CD14-positive monocyte (primary cell): ENCODE data around the gene APOL5. TPM values are rescaled to one million over a fixed set of nuclear protein-coding genes. Genes with fewer than 3 reads are reported as not detected.

ENCODE experiments used
- DNase-seq, 3 donors: peaks; one replicate each; pipeline ENCODE4 v3.0.0-alpha.2; 2011 to 2022
- H2AFZ ChIP-seq: 2 replicates; pipeline ENCODE4 v1.6.0; 2012; ENCODE audit warnings: mild to moderate bottlenecking, low read depth, low read length, inconsistent platforms; ENCODE audit not compliant: insufficient read depth, poor library complexity, severe bottlenecking
- H3K27ac ChIP-seq, 2 donors: 1 replicate in 1 of 2; 2 replicates in 1 of 2; pipeline ENCODE4 v1.5.1; 2012 to 2013; ENCODE audit warnings: low read length in 2 of 2, control low read depth in 1 of 2, inconsistent platforms in 1 of 2, low read depth in 1 of 2, mild to moderate bottlenecking in 1 of 2
- H3K27me3 ChIP-seq, 2 donors: one replicate each; pipeline versions ENCODE4 v1.6.0 to v1.6.1; 2011 to 2013; ENCODE audit warnings: low read length in 2 of 2; ENCODE audit not compliant: control insufficient read depth in 2 of 2, insufficient read depth in 2 of 2
- H3K36me3 ChIP-seq, 2 donors: replicated peaks in 1 of 2; 1 replicate in 1 of 2; 2 replicates in 1 of 2; pipeline versions ENCODE4 v1.5.1 to v1.6.1; 2012 to 2013; ENCODE audit warnings: low read length in 2 of 2, control low read depth in 1 of 2, inconsistent platforms in 1 of 2, mild to moderate bottlenecking in 1 of 2; ENCODE audit not compliant: insufficient read depth in 2 of 2, control insufficient read depth in 1 of 2
- H3K4me1 ChIP-seq, 2 donors: 1 replicate in 1 of 2; 2 replicates in 1 of 2; pipeline versions ENCODE4 v1.5.1 to v1.6.1; 2012 to 2013; ENCODE audit warnings: low read length in 2 of 2, control low read depth in 1 of 2, inconsistent platforms in 1 of 2, mild to moderate bottlenecking in 1 of 2, moderate library complexity in 1 of 2; ENCODE audit not compliant: insufficient read depth in 2 of 2, control insufficient read depth in 1 of 2
- H3K4me2 ChIP-seq: replicated peaks from 2 replicates; pipeline ENCODE3; 2012; ENCODE audit warnings: low read length, moderate library complexity, mild to moderate bottlenecking; ENCODE audit not compliant: poor library complexity, severe bottlenecking; ENCODE audit errors: extremely low read depth
- H3K4me3 ChIP-seq, 3 experiments: fragments of 200-600 bp in 1 of 3; sonication (generic) in 1 of 3; replicated peaks in 1 of 3; 1 replicate in 2 of 3; 2 replicates in 1 of 3; pipeline ENCODE4 v1.5.1; 2011 to 2013; ENCODE audit warnings: low read length in 3 of 3, mild to moderate bottlenecking in 3 of 3, control low read depth in 2 of 3, low read depth in 2 of 3, inconsistent platforms in 1 of 3, moderate library complexity in 1 of 3
- H3K79me2 ChIP-seq: 2 replicates; pipeline ENCODE4 v1.6.0; 2012; ENCODE audit warnings: mild to moderate bottlenecking, control low read depth, inconsistent platforms, low read length, moderate library complexity; ENCODE audit not compliant: insufficient read depth
- H3K9ac ChIP-seq: 2 replicates; pipeline ENCODE4 v1.6.0; 2017; ENCODE audit warnings: low read length, mild to moderate bottlenecking; ENCODE audit not compliant: insufficient read depth, poor library complexity, severe bottlenecking
- H3K9me3 ChIP-seq, 2 donors: replicated peaks in 1 of 2; 1 replicate in 1 of 2; 2 replicates in 1 of 2; pipeline versions ENCODE4 v1.5.1 to v1.6.1; 2012 to 2013; ENCODE audit warnings: low read length in 2 of 2, control low read depth in 1 of 2; ENCODE audit not compliant: control insufficient read depth in 1 of 2, insufficient read depth in 1 of 2
- H4K20me1 ChIP-seq: 2 replicates; pipeline ENCODE4 v1.6.0; 2012; ENCODE audit warnings: mild to moderate bottlenecking, low read length, control low read depth, moderate library complexity; ENCODE audit not compliant: insufficient read depth
- H3K27ac Mint-ChIP-seq, 7 donors: one replicate each; pipeline ENCODE4 v1.8.0; 2020; ENCODE audit warnings: mild to moderate bottlenecking in 7 of 7, mixed read lengths in 7 of 7, moderate library complexity in 6 of 7, inconsistent platforms in 2 of 7
- H3K27me3 Mint-ChIP-seq, 3 donors: one replicate each; pipeline ENCODE4 v1.8.0; 2021 to 2022; ENCODE audit warnings: low read depth in 3 of 3, mild to moderate bottlenecking in 3 of 3, mixed read lengths in 3 of 3, moderate library complexity in 3 of 3, inconsistent platforms in 1 of 3
- H3K36me3 Mint-ChIP-seq, 2 donors: one replicate each; pipeline ENCODE4 v1.8.0; 2020; ENCODE audit warnings: mixed read lengths in 2 of 2, inconsistent platforms in 1 of 2, mild to moderate bottlenecking in 1 of 2
- H3K4me1 Mint-ChIP-seq: one replicate; pipeline ENCODE4 v1.8.0; 2020; ENCODE audit warnings: mild to moderate bottlenecking, mixed read lengths
- H3K4me3 Mint-ChIP-seq, 2 donors: one replicate each; pipeline ENCODE4 v1.8.0; 2020; ENCODE audit warnings: mild to moderate bottlenecking in 2 of 2, mixed read lengths in 2 of 2, moderate library complexity in 1 of 2
- H3K9me3 Mint-ChIP-seq, 7 donors: one replicate each; pipeline ENCODE4 v1.8.0; 2020 to 2022; ENCODE audit warnings: mixed read lengths in 7 of 7, mild to moderate bottlenecking in 6 of 7, moderate library complexity in 6 of 7, inconsistent platforms in 2 of 7
- WGBS: methylation state at CpG from one replicate; pipeline ENCODE4 v1.1.5; 2013; ENCODE audit warnings: missing lambda C conversion rate; ENCODE audit not compliant: insufficient coverage; 5-methylcytosine and 5-hydroxymethylcytosine counted together
- intact Hi-C, 2 donors: fragments of 100-400 bp; cut with micrococcal nuclease; formaldehyde crosslinking; loops; one replicate each; pipeline versions ENCODE4 v1.15.0 to v1.15.1; 2023
- polyA plus RNA-seq, 3 donors: library from polyadenylated mRNA; depleted of rRNA in 1 of 3; unstranded in 2 of 3; stranded (reverse) in 1 of 3; fragments of 300-500 nt in 2 of 3; fragments of >200 nt in 1 of 3; fragmentation: Illumina TruSeq in 2 of 3; gene quantifications; 1 replicate in 2 of 3; 2 replicates in 1 of 3; pipeline ENCODE4 v1.2.3, GENCODE V29; 2012 to 2021
- TF ChIP-seq, protein P1 (sequence below): fragments of 200-600 bp; IDR thresholded peaks from one replicate; pipeline ENCODE4 v1.8.0; 2022; ENCODE audit warnings: antibody characterized with exemption, mild to moderate bottlenecking

Gene APOL5
- polyA plus RNA-seq, 3 donors = not detected

DNA sequence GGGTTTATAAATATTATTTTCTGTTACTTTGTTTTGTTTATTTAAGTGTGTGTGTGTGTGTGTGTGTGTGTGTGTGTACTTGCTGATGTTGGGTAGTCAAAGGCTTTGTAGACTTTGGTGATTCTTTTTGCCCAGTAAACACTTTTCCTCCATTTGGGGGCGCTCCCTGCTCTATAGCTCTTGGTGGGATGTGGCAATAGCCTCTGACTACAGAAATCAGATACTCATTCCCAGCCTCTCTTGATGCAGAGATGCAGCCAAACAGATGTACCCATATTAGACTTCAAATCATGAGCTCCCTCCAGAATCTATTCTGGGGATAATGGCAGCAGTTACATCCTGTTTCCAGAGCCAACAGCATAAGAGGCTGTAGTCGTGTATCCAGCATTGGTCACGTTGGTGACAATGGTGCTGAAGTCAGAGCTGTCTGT lies 33.4 kb upstream of the APOL5 start:
- no peak overlapping the region for H3K27ac Mint-ChIP-seq
- intact Hi-C loops = no loop called here
- Histone ChIP-seq H3K4me1 (no peaks in the 10 kb centered on the region), H3K9me3 (peaks cover 4 to 6% of the 10 kb centered on the region in 2 donors), H3K36me3 (no peaks in the 10 kb centered on the region), H4K20me1 (no peaks in the 10 kb centered on the region), H3K4me2 (no peak overlapping the region), H3K9ac (no peak overlapping the region), H3K27me3 (no peaks in the 10 kb centered on the region), H3K4me3 (no peak overlapping the region), H3K79me2 (no peaks in the 10 kb centered on the region), H2AFZ (no peak overlapping the region), H3K27ac (no peak overlapping the region)
- WGBS = 60% methylated on average over 1 of the region's 3 CpGs
- no peak overlapping the region for H3K4me3 Mint-ChIP-seq
- DNase-seq = no peak
- TF ChIP-seq, protein P1, sequence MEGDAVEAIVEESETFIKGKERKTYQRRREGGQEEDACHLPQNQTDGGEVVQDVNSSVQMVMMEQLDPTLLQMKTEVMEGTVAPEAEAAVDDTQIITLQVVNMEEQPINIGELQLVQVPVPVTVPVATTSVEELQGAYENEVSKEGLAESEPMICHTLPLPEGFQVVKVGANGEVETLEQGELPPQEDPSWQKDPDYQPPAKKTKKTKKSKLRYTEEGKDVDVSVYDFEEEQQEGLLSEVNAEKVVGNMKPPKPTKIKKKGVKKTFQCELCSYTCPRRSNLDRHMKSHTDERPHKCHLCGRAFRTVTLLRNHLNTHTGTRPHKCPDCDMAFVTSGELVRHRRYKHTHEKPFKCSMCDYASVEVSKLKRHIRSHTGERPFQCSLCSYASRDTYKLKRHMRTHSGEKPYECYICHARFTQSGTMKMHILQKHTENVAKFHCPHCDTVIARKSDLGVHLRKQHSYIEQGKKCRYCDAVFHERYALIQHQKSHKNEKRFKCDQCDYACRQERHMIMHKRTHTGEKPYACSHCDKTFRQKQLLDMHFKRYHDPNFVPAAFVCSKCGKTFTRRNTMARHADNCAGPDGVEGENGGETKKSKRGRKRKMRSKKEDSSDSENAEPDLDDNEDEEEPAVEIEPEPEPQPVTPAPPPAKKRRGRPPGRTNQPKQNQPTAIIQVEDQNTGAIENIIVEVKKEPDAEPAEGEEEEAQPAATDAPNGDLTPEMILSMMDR = no peak
- H3K4me1 Mint-ChIP-seq = peaks cover 8% of the 10 kb centered on the region
- H3K27me3 Mint-ChIP-seq = peaks cover 1 to 3% (median 1%) of the 10 kb centered on the region in 3 donors
- H3K36me3 Mint-ChIP-seq = no peaks in the 10 kb centered on the region
- H3K9me3 Mint-ChIP-seq = peaks cover 2 to 15% (median 6%) of the 10 kb centered on the region in 7 donors

DNA sequence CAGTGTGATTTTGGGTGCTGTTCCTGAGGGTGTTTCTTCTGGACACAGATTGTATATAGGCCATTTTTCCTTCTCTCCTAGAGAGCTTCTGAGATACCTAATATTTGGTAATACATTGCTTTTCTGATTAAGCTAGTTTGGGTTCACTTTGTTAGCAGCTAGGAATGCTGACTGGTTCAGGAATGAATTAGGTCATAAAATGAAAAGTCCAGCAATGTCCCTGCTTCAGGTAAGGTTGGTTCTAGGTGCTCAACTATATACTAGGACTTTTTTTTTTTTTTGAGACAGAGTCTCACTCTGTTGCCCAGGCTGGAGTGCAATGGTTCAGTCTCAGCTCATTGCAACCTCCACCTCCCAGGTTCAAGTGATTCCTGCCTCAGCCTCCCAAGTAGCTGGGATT lies 32.9 kb upstream of the APOL5 start:
- H3K27ac Mint-ChIP-seq = no peak overlapping the region
- Histone ChIP-seq H3K79me2 (no peaks in the 10 kb centered on the region), H3K9ac (no peak overlapping the region), H3K27ac (no peak overlapping the region), H3K36me3 (no peaks in the 10 kb centered on the region), H2AFZ (no peak overlapping the region), H3K4me3 (no peak overlapping the region), H3K4me1 (no peaks in the 10 kb centered on the region), H4K20me1 (no peaks in the 10 kb centered on the region), H3K4me2 (no peak overlapping the region), H3K27me3 (no peaks in the 10 kb centered on the region), H3K9me3 (peaks cover 4 to 6% of the 10 kb centered on the region in 2 donors)
- intact Hi-C loops = no loop called here
- peaks cover 3 to 15% (median 6%) of the 10 kb centered on the region in 7 donors for H3K9me3 Mint-ChIP-seq
- no peaks in the 10 kb centered on the region for H3K36me3 Mint-ChIP-seq
- H3K27me3 Mint-ChIP-seq = peaks cover 1 to 3% (median 2%) of the 10 kb centered on the region in 3 donors
- H3K4me3 Mint-ChIP-seq = no peak overlapping the region
- no peak for DNase-seq
- H3K4me1 Mint-ChIP-seq = peaks cover 8% of the 10 kb centered on the region
- TF ChIP-seq, protein P1 = no peak
